ENCODE measurements around the gene TRDMT1.

The TRDMT1 gene

DNA sequence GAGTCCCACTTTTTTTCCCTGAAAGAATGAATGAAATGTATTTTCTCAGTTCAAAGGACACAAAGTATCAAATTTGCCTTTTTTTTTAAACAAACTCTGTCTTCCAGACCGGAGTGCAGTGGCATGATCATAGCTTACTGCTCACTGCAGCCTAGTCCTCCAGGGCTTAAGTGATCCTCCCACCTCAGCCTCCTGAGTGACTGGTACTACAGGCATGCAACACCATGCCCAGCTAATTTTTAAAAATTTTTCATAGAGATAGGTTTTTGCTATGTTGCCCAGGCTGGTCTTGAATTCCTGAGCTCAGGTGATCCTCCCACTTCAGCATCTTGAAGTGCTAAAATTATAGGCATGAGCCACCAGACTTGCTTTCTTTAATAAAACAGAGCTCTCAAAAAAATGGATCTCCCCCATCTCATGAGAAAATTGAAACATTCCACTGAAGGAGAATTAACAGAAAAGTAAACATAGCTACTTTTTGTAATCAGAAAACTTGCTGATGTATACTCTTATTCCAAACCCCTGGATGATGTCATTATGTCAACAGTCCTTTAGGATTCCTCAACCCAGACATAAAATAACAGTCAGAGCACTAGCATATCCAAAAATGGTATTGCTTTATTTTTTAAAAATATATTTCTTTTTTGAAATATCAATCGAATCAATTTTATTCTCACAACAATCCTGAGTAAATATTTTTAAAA is 12.3 kb upstream of the TRDMT1 start:
- in situ Hi-C loops (cut with MboI; ENCODE audit: low pct_unique_long_range_greater_than_20kb, low sequenced_read_pairs, unreplicated experiment) = no loop called here
- TF ChIP-seq, protein P1, sequence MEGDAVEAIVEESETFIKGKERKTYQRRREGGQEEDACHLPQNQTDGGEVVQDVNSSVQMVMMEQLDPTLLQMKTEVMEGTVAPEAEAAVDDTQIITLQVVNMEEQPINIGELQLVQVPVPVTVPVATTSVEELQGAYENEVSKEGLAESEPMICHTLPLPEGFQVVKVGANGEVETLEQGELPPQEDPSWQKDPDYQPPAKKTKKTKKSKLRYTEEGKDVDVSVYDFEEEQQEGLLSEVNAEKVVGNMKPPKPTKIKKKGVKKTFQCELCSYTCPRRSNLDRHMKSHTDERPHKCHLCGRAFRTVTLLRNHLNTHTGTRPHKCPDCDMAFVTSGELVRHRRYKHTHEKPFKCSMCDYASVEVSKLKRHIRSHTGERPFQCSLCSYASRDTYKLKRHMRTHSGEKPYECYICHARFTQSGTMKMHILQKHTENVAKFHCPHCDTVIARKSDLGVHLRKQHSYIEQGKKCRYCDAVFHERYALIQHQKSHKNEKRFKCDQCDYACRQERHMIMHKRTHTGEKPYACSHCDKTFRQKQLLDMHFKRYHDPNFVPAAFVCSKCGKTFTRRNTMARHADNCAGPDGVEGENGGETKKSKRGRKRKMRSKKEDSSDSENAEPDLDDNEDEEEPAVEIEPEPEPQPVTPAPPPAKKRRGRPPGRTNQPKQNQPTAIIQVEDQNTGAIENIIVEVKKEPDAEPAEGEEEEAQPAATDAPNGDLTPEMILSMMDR (IDR thresholded peaks at IDR 0.05; ENCODE audit: extremely low read depth, insufficient read depth, missing control alignments) = no peak
- DNase-seq (ENCODE audit: low spot score) = no peak

DNA sequence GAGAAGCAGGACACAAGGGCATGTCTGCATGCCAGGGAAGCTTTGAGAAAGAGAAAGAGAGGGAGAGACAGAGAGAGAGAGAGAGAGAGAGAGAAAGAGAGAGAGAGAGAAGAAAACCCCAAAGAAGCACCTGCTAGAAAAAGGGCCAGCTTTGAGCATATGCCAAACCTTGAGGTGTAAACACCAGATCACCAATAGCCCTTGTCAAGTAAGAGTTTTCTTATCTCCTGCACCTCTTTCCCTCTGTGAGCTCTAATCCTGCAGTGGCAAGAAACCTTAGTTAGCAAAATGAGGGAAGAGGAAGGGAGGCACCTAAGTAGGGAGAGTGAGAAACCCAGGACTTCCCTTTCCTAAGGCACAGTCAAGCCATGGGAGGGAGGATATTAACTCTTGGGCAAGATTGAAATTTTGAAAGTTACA is 11.3 kb upstream of the TRDMT1 start:
- TF ChIP-seq, protein P1 (IDR thresholded peaks at IDR 0.05; ENCODE audit: extremely low read depth, insufficient read depth, missing control alignments) = no peak
- no peak for DNase-seq (ENCODE audit: low spot score)
- in situ Hi-C loops (cut with MboI; ENCODE audit: low pct_unique_long_range_greater_than_20kb, low sequenced_read_pairs, unreplicated experiment) = no loop called here

DNA sequence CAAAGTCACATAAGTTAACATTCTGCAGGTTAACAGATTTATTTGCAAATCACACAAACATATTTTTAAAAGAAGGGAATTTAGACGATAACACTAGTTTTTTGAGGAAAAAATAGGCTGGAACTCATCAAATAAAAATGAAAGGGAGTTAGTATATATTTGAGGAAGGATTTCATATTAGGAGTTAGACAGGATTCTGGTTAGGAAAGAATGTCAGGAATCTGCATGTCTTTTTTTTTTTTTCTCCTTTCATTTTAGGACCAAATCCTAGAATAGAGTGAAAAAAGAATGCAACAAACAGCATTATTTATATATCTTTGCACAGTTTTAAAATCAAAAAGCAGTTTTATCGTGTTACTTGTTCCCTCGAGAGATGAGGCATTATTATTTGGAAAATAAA is 8.9 kb upstream of the TRDMT1 start:
- TF ChIP-seq, protein P1 (IDR thresholded peaks at IDR 0.05; ENCODE audit: extremely low read depth, insufficient read depth, missing control alignments) = no peak
- in situ Hi-C loops (cut with MboI; ENCODE audit: low pct_unique_long_range_greater_than_20kb, low sequenced_read_pairs, unreplicated experiment) = no loop called here
- no peak for DNase-seq (ENCODE audit: low spot score)

DNA sequence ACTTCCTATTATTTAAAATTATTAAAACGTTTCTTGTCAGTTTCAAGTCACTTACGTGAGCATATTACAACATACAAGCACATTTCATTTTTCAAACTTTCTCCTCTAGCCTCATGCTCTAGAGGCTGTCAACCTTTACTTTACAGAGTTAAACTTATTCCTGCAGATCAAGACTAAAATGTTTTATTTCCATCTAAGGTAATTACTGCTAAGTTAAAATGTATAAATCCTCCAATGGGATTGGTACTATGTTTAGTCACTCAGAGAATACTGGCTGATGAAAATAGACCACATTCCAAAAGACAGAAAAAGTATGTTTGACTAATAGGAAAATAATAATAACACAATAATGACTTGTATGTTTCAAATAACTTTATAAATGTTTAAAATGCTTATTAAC is 8.4 kb upstream of the TRDMT1 start:
- TF ChIP-seq, protein P1 (IDR thresholded peaks at IDR 0.05; ENCODE audit: extremely low read depth, insufficient read depth, missing control alignments) = no peak
- no peak for DNase-seq (ENCODE audit: low spot score)
- in situ Hi-C loops (cut with MboI; ENCODE audit: low pct_unique_long_range_greater_than_20kb, low sequenced_read_pairs, unreplicated experiment) = no loop called here

DNA sequence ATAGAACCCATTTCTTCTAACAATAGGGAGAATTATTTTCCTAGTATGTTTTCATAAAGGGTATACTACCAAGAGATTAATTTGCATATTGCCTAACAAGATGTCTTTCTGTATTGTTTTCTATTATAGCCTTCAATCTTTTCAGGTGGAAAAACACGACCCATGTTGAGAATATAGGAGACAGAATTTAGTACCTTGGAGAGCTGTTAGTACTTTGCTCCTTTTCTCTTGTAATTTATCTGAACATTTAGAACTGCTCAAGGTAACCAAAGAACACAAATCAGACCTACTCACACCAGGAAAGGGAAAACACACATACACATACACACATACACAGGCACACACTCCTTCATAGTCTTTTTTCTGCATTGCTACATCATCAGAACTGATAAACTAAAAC is 7.8 kb upstream of the TRDMT1 start:
- in situ Hi-C loops (cut with MboI; ENCODE audit: low pct_unique_long_range_greater_than_20kb, low sequenced_read_pairs, unreplicated experiment) = no loop called here
- no peak for DNase-seq (ENCODE audit: low spot score)
- TF ChIP-seq, protein P1 (IDR thresholded peaks at IDR 0.05; ENCODE audit: extremely low read depth, insufficient read depth, missing control alignments) = no peak

DNA sequence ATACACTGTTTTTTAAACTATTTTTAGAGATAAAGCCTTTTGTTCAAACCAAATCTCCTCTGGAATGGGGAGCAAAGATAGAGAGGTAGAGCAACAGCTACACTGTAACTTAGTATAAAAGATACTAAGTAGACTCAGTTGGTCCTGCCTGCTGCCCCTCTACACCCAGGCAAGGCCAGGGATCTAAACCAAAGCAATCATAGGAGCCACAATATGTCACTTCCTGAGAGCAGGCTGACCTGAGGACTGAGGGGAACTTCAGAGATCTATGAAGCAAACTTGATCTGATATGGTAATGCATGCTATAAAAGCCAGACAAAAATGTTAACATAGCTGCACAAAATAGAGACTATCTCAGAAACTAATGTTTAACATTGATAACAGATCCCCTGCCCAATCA is 7.0 kb upstream of the TRDMT1 start:
- in situ Hi-C loops (cut with MboI; ENCODE audit: low pct_unique_long_range_greater_than_20kb, low sequenced_read_pairs, unreplicated experiment) = no loop called here
- DNase-seq (ENCODE audit: low spot score) = no peak
- TF ChIP-seq, protein P1 (IDR thresholded peaks at IDR 0.05; ENCODE audit: extremely low read depth, insufficient read depth, missing control alignments) = no peak

Measured in GM13977 (cell line).